ENCODE data around the gene DNAAF5. TPM values are rescaled to one million over a fixed set of nuclear protein-coding genes. Genes with fewer than 3 reads are reported as not detected.
A peak's percentile ranks its signal among the peaks of the same experiment; 100 is the strongest.

The DNAAF5 gene
- total and polyA plus RNA-seq, 9 of the 15 experiments (the other 6 are each of a cell fraction or from before 2014, with no cell fraction given): 3.1 to 69.7 (median 19.1) TPM

DNA sequence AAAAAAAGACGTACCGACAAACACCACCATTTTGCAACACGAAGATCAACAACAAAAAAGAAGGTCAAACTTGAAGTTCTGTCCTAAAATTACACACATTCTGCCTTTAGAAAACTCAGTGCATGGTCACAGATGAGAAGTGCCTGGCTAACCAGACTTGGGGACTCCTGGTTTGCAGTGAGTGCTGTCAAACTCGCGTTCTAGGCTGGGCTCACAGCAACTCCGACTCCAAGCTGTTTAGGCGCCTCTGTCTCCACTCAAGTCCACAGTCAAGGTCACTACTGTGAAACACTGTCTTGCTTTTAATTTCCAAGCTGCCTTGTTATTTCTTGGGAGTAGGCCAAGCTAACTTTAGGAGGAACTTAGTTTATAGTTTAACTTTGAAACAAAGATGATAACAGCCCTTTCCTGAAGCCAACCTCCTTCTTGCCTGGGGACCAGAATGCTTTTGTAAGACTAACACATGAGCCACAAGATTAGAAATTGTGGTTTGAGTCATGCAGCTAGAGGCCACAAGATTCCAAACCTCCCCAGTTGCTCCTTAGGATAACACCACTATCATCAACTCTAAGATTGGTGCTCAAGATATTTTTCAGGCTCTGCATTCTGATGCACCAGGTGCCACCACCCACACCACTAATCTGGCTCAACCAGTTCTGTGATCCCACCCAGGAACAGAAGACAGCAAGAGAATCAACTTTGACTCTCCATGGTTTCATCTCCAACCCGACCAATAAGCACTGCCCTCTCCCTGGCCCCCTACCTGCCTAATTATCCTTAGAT lies 1.1 kb upstream of the DNAAF5 start (continued):
- TF ChIP-seq, protein P1, sequence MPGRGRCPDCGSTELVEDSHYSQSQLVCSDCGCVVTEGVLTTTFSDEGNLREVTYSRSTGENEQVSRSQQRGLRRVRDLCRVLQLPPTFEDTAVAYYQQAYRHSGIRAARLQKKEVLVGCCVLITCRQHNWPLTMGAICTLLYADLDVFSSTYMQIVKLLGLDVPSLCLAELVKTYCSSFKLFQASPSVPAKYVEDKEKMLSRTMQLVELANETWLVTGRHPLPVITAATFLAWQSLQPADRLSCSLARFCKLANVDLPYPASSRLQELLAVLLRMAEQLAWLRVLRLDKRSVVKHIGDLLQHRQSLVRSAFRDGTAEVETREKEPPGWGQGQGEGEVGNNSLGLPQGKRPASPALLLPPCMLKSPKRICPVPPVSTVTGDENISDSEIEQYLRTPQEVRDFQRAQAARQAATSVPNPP (IDR thresholded peaks at IDR 0.05; ENCODE audit: borderline replicate concordance, insufficient read depth, insufficient read length): no peak
- TF ChIP-seq, protein P2, sequence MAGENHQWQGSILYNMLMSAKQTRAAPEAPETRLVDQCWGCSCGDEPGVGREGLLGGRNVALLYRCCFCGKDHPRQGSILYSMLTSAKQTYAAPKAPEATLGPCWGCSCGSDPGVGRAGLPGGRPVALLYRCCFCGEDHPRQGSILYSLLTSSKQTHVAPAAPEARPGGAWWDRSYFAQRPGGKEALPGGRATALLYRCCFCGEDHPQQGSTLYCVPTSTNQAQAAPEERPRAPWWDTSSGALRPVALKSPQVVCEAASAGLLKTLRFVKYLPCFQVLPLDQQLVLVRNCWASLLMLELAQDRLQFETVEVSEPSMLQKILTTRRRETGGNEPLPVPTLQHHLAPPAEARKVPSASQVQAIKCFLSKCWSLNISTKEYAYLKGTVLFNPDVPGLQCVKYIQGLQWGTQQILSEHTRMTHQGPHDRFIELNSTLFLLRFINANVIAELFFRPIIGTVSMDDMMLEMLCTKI (IDR thresholded peaks at IDR 0.05; ENCODE audit: partially characterized antibody): no peak
- TF ChIP-seq FOXM1 (IDR thresholded peaks at IDR 0.05; ENCODE audit: low read depth) (peak; percentile 88), FOXM1 (CRISPR knock-in tag; IDR thresholded peaks at IDR 0.05; ENCODE audit: low read depth) (0 out of 2 replicates have a peak, but pooled peaks have one; percentile 35), ZEB2 (IDR thresholded peaks at IDR 0.05) (peak; percentile 72; the same call in 1 of the 2 replicates), KDM4B (IDR thresholded peaks at IDR 0.05; ENCODE audit: borderline replicate concordance in 2 of 2, low read depth in 1 of 2) (no peak), FIP1L1 (IDR thresholded peaks at IDR 0.05; ENCODE audit: low read depth, low read length, poor library complexity, severe bottlenecking) (no peak), CBFB (CRISPR knock-in tag; IDR thresholded peaks at IDR 0.05) (no peak), YBX1 (IDR thresholded peaks at IDR 0.05) (no peak), HDAC3 (IDR thresholded peaks at IDR 0.05; ENCODE audit: borderline replicate concordance, partially characterized antibody) (peak; percentile 85), ZNF668 (CRISPR knock-in tag; IDR thresholded peaks at IDR 0.05) (no peak), SRF (CRISPR knock-in tag; IDR thresholded peaks at IDR 0.05) (no peak), ZNF282 (CRISPR knock-in tag; IDR thresholded peaks at IDR 0.05) (no peak), SRSF9 (IDR thresholded peaks at IDR 0.05; ENCODE audit: borderline replicate concordance, low read depth, low read length) (no peak), TAL1 (IDR thresholded peaks at IDR 0.05) (peak; percentile 94), CSDE1 (IDR thresholded peaks at IDR 0.05) (no peak), NR1H2 (CRISPR knock-in tag; IDR thresholded peaks at IDR 0.05) (no peak), TCFL5 (CRISPR knock-in tag; conservative IDR thresholded peaks at IDR 0.05) (no peak), FOXK1 (CRISPR knock-in tag; IDR thresholded peaks at IDR 0.05; ENCODE audit: borderline replicate concordance) (no peak), NCOA4 (IDR thresholded peaks at IDR 0.05; ENCODE audit: partially characterized antibody) (no peak), PRPF4 (IDR thresholded peaks at IDR 0.05; ENCODE audit: insufficient read depth, low read depth, low read length, poor library complexity, severe bottlenecking) (no peak), BMI1 (IDR thresholded peaks at IDR 0.05; ENCODE audit: low read length) (no peak), DACH1 (IDR thresholded peaks at IDR 0.05; ENCODE audit: partially characterized antibody) (no peak)
- TF ChIP-seq, protein P3, sequence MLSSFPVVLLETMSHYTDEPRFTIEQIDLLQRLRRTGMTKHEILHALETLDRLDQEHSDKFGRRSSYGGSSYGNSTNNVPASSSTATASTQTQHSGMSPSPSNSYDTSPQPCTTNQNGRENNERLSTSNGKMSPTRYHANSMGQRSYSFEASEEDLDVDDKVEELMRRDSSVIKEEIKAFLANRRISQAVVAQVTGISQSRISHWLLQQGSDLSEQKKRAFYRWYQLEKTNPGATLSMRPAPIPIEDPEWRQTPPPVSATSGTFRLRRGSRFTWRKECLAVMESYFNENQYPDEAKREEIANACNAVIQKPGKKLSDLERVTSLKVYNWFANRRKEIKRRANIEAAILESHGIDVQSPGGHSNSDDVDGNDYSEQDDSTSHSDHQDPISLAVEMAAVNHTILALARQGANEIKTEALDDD (IDR thresholded peaks at IDR 0.05): peak; percentile 96
- TF ChIP-seq, protein P4, sequence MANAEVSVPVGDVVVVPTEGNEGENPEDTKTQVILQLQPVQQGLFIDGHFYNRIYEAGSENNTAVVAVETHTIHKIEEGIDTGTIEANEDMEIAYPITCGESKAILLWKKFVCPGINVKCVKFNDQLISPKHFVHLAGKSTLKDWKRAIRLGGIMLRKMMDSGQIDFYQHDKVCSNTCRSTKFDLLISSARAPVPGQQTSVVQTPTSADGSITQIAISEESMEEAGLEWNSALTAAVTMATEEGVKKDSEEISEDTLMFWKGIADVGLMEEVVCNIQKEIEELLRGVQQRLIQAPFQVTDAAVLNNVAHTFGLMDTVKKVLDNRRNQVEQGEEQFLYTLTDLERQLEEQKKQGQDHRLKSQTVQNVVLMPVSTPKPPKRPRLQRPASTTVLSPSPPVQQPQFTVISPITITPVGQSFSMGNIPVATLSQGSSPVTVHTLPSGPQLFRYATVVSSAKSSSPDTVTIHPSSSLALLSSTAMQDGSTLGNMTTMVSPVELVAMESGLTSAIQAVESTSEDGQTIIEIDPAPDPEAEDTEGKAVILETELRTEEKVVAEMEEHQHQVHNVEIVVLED (CRISPR knock-in tag; IDR thresholded peaks at IDR 0.05): no peak

Data from K562 (cell line).